Stimulated activated naive B cell treated with anti-CD40 and anti-IgM and Interleukin-4, amounts not matched to agents 10 μg/mL and 1 μg/mL and 100 μg/mL, for 72 hours (primary cell): ENCODE results near the gene ADGRG3.

Experiments used
- ATAC-seq, 2 donors: fragments of 150-1000 bp; cut with Tn5 transposase; replicated peaks; 2 replicates each; pipeline ENCODE4 v1.10.0; 2021; ENCODE audit warnings: moderate library complexity in 1 of 2
- DNase-seq: peaks from one replicate; pipeline ENCODE4 v3.0.0; 2021
- H3K27ac Mint-ChIP-seq: one replicate; pipeline ENCODE4 v1.8.0; 2022; ENCODE audit warnings: mild to moderate bottlenecking, mixed read lengths
- H3K27me3 Mint-ChIP-seq, 2 donors: one replicate each; pipeline ENCODE4 v1.8.0; 2022; ENCODE audit warnings: mixed read lengths in 2 of 2
- H3K36me3 Mint-ChIP-seq, 2 donors: one replicate each; pipeline ENCODE4 v1.8.0; 2022; ENCODE audit warnings: mixed read lengths in 2 of 2, mild to moderate bottlenecking in 1 of 2
- H3K4me1 Mint-ChIP-seq, 2 donors: one replicate each; pipeline ENCODE4 v1.8.0; 2022; ENCODE audit warnings: mixed read lengths in 2 of 2, mild to moderate bottlenecking in 1 of 2
- H3K4me3 Mint-ChIP-seq, 2 donors: one replicate each; pipeline ENCODE4 v1.8.0; 2022; ENCODE audit warnings: mild to moderate bottlenecking in 2 of 2, mixed read lengths in 2 of 2, moderate library complexity in 1 of 2
- H3K9me3 Mint-ChIP-seq, 2 donors: one replicate each; pipeline ENCODE4 v1.8.0; 2022; ENCODE audit warnings: mixed read lengths in 2 of 2, mild to moderate bottlenecking in 1 of 2

ADGRG3 gene

DNA sequence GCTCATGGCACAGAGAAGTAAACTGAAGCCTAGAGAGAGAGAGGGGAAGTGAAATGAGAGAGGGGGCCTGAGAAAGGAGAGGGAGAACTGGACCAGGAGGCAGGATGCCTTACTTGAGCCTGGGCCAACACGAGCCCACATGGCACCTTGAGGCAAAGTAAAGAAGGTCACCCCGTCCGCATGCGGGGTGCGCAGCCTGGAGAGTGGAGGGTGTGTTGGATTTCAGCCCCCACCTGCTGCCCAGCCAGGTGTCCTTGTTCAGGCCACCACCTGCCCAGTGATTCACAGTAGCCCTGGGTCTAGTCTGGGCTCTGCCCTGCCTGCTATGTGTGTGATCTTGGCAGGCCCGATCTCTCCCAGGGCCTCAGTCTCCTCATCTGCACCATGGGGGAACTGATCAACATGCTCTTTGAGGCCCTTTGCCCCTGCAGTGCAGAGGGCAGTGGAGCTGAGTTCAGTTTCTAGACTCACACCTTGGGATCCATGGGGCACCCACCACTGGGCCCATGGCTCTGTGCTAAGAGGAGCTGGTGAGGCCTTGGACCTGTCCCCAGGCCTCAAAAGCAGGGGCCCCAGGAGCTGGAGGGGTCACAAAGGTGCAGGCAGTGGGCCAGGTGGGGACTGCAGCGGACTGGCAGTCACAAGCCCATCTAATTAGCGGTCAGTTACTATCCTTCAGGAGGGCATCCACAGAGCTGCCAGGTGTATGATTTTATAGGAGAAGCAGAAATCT is 16.7 kb downstream of the ADGRG3 start:
- no peak overlapping the region for H3K4me3 Mint-ChIP-seq
- no peaks in the 10 kb centered on the region for H3K9me3 Mint-ChIP-seq
- H3K27ac Mint-ChIP-seq: no peak overlapping the region
- ATAC-seq: no peak
- H3K4me1 Mint-ChIP-seq: peaks cover 9 to 10% of the 10 kb centered on the region in 2 donors
- H3K27me3 Mint-ChIP-seq: no peaks in the 10 kb centered on the region
- DNase-seq: no peak
- no peaks in the 10 kb centered on the region for H3K36me3 Mint-ChIP-seq

DNA sequence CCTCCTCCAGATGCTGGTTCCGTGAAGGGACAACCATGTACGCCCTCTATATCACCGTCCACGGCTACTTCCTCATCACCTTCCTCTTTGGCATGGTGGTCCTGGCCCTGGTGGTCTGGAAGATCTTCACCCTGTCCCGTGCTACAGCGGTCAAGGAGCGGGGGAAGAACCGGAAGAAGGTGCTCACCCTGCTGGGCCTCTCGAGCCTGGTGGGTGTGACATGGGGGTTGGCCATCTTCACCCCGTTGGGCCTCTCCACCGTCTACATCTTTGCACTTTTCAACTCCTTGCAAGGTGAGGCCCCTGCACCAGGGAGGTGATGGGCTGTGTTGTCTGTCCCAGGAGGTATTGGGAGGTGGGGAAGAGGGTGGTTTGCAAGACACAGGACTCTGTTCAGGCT is 17.5 kb downstream of the ADGRG3 start:
- DNase-seq: no peak
- no peaks in the 10 kb centered on the region for H3K36me3 Mint-ChIP-seq
- no peaks in the 10 kb centered on the region for H3K27me3 Mint-ChIP-seq
- ATAC-seq: no peak
- H3K27ac Mint-ChIP-seq: no peak overlapping the region
- peaks cover 14 to 18% of the 10 kb centered on the region in 2 donors for H3K4me1 Mint-ChIP-seq
- H3K4me3 Mint-ChIP-seq: no peak overlapping the region
- no peaks in the 10 kb centered on the region for H3K9me3 Mint-ChIP-seq

GRCh38 chr16:57686577-57686976 is 18.5 kb downstream of the ADGRG3 start:
- ATAC-seq: no peak
- no peak for DNase-seq
- Mint-ChIP-seq H3K4me3 (no peak overlapping the region), H3K9me3 (no peaks in the 10 kb centered on the region), H3K27ac (no peak overlapping the region), H3K36me3 (no peaks in the 10 kb centered on the region), H3K4me1 (peaks cover 16 to 23% of the 10 kb centered on the region in 2 donors), H3K27me3 (no peaks in the 10 kb centered on the region)

GRCh38 chr16:57687363-57687929 is 19.3 kb downstream of the ADGRG3 start:
- ATAC-seq (no peak), DNase-seq (no peak)
- Mint-ChIP-seq H3K4me3 (no peak overlapping the region), H3K4me1 (peaks cover 16 to 23% of the 10 kb centered on the region in 2 donors), H3K36me3 (no peaks in the 10 kb centered on the region), H3K27ac (no peak overlapping the region), H3K27me3 (no peaks in the 10 kb centered on the region), H3K9me3 (no peaks in the 10 kb centered on the region)

- no peak for ATAC-seq
- no peak overlapping the region for H3K4me3 Mint-ChIP-seq
- H3K27ac Mint-ChIP-seq: peak overlapping the region; percentile 44
Measured at GRCh38 chr16:57688487-57688986, 20.4 kb downstream of the ADGRG3 start.

DNA sequence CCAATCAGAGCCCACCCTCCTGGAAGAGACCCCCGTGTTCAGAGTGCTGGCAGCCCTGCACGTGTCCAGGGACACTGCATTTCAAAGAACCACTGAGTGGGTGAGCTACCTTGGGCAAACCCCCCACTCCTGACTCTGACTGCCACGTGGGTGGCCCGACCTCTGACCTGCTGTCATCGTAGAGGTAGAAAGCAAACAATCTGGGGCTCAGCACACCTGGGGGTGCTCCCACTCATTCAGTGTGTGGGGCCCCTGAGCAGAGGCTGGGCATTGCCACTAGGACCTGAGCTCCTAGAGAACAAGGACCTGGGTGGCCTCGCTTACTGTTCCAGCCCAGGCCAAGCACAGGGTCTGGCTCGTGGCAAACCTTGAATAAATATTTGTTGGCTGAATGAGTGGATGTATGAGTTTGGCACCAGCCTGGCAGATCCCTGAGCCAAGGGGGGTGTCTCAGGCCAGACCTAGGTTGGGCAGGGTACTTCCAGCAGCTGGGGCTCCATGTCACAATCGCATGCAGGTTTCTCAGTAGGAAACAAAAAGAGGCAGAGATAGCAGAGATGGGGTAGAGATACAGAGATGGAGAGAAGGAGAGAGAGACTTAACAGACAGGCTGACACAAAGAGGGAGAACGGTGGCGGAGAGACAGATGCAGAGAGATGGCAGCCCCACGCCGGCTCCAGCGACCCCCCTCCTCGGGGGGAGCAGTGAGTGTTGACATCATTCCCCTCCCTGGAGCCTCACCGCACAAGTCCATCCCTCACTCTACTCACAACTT is 21.1 kb downstream of the ADGRG3 start:
- H3K4me1 Mint-ChIP-seq: peaks cover 16 to 23% of the 10 kb centered on the region in 2 donors
- no peak for DNase-seq
- H3K4me3 Mint-ChIP-seq: peak overlapping the region in 1 of 2 donors; percentile 25
- peak overlapping the region; percentile 88 for H3K27ac Mint-ChIP-seq
- H3K27me3 Mint-ChIP-seq: no peaks in the 10 kb centered on the region
- no peaks in the 10 kb centered on the region for H3K9me3 Mint-ChIP-seq
- H3K36me3 Mint-ChIP-seq: no peaks in the 10 kb centered on the region
- ATAC-seq: peak in 1 of 2 donors; percentile 20

More at GRCh38 chr16:57688487-57688986, 20.4 kb downstream of the ADGRG3 start:
- Mint-ChIP-seq H3K9me3 (no peaks in the 10 kb centered on the region), H3K4me1 (peaks cover 16 to 23% of the 10 kb centered on the region in 2 donors), H3K36me3 (no peaks in the 10 kb centered on the region), H3K27me3 (no peaks in the 10 kb centered on the region)
- DNase-seq: no peak

GRCh38 chr16:57689762-57690558 is 21.9 kb downstream of the ADGRG3 start:
- H3K27ac Mint-ChIP-seq: peak overlapping the region; percentile 88
- DNase-seq (peak; percentile 48), ATAC-seq (peak; percentile 74 to 78)
- no peaks in the 10 kb centered on the region for H3K27me3 Mint-ChIP-seq
- H3K4me3 Mint-ChIP-seq: peak overlapping the region; percentile 25 to 41
- peaks cover 20 to 28% of the 10 kb centered on the region in 2 donors for H3K4me1 Mint-ChIP-seq
- no peaks in the 10 kb centered on the region for H3K9me3 Mint-ChIP-seq
- H3K36me3 Mint-ChIP-seq: no peaks in the 10 kb centered on the region

- DNase-seq (no peak), ATAC-seq (no peak)
- no peak overlapping the region for H3K27ac Mint-ChIP-seq
- H3K27me3 Mint-ChIP-seq: no peaks in the 10 kb centered on the region
- H3K9me3 Mint-ChIP-seq: no peaks in the 10 kb centered on the region
- no peak overlapping the region for H3K4me3 Mint-ChIP-seq
- H3K4me1 Mint-ChIP-seq: peaks cover 24 to 33% of the 10 kb centered on the region in 2 donors
- H3K36me3 Mint-ChIP-seq: no peaks in the 10 kb centered on the region
Measured at GRCh38 chr16:57690782-57691471, 22.8 kb downstream of the ADGRG3 start.

DNA sequence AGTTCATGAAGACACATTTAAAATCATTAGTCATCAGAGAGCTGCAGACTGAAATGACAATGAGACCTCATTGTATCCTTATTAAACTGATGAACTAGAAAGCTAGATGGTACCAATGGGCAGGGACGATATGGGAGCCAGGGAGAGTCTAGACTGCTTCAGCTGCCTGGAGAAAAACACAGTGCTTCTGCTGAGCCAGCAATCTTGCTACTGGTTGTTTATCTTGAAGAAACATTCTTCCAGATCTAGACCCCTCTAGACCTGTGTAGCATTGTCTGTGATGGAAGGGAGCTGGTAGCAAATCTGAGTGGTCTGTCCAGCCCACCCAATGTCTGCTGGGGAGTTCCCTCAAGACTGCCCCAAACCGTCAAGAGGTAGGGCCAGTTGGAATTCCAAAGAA is 24.5 kb downstream of the ADGRG3 start:
- H3K4me1 Mint-ChIP-seq: peaks cover 24 to 33% of the 10 kb centered on the region in 2 donors
- H3K27me3 Mint-ChIP-seq: no peaks in the 10 kb centered on the region
- no peak overlapping the region for H3K27ac Mint-ChIP-seq
- H3K4me3 Mint-ChIP-seq: no peak overlapping the region
- ATAC-seq (no peak), DNase-seq (no peak)
- no peaks in the 10 kb centered on the region for H3K36me3 Mint-ChIP-seq
- H3K9me3 Mint-ChIP-seq: no peaks in the 10 kb centered on the region

GRCh38 chr16:57693550-57693949 is 25.4 kb downstream of the ADGRG3 start:
- Mint-ChIP-seq H3K4me3 (no peak overlapping the region), H3K4me1 (peaks cover 24 to 33% of the 10 kb centered on the region in 2 donors)

DNA sequence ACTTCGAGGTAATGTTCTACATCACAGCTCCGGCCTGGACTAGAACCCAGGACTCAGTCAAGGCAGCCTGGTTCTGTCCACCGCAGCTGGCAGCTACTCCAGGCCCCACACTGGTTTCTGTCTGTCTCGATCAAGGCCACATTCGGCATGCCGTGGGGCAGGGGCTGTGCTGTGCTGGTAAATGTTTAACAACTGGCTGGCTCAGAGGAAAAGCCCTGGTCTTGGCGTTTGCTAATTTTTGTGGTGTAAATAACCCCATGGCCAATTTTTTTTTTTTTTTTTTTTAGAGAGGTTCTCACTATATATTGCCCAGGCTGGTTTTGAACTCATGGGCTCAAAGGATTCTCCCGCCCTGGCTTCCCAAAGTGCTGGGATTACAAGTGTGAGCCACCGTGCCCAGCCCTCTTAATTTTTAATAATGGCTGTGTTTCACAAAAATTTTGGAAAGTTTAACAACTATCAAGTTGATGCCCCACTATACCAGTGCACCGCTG is 26.2 kb downstream of the ADGRG3 start:
- Mint-ChIP-seq H3K36me3 (no peaks in the 10 kb centered on the region), H3K4me3 (peak overlapping the region in 1 of 2 donors; percentile 81), H3K4me1 (peaks cover 22 to 28% of the 10 kb centered on the region in 2 donors), H3K27me3 (no peaks in the 10 kb centered on the region), H3K9me3 (no peaks in the 10 kb centered on the region), H3K27ac (peak overlapping the region; percentile 93)
- ATAC-seq: no peak
- DNase-seq: no peak

More at GRCh38 chr16:57693550-57693949, 25.4 kb downstream of the ADGRG3 start:
- no peaks in the 10 kb centered on the region for H3K9me3 Mint-ChIP-seq
- ATAC-seq (no peak), DNase-seq (no peak)
- no peaks in the 10 kb centered on the region for H3K36me3 Mint-ChIP-seq
- no peak overlapping the region for H3K27ac Mint-ChIP-seq
- no peaks in the 10 kb centered on the region for H3K27me3 Mint-ChIP-seq

DNA sequence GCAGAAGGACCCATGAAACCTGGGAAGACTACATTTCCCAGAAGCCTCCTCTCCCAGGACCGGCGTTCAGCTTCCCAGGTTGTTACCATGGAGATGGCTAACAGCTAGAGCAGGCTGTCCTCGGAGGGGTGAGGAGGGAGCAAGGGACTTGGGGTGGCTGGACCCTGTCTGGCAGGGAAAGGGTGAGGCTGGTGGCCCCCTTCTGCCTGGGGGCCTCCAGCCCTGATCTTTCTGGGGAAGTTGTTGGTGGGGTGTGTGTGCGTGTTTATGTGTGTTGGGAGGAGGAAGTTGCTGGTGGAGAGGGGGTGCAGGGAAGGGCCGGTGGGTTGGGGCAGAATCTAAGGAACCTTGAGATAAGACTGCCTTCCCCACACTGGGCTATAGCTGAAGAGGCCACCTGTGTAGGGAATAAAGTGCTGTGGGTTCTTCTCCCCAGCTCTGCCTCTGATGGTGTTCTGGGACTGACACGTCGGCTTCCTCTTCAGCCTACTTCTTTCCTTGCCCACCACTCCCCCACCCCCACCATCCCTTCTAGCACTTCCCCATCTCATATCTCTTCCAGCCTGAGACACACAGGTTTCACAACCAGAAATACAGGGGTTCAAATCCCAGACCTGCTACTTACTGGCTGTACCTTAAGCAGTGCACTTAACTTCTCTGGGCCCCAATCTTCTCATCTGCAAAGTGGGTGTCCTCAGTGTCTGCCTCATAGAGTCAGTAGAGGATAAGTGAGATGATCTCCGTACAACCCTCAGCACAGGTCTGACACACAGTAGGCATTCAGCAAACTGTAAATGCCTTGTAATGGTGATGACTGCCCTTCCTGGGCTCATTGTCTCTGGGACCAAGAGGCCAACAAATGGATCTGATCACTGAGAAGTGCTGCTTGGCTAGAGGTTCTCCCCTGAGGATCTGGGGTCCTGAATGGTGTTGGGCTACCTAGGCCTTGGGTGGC is 26.9 kb downstream of the ADGRG3 start, which contains the start of gene DRC7:
Gene DRC7 (plus strand): TSS at position 82 of the 955 bp plus-strand sequence. CDS start 3,144 bp downstream, outside the sequence.
- no peaks in the 10 kb centered on the region for H3K27me3 Mint-ChIP-seq
- H3K36me3 Mint-ChIP-seq: no peaks in the 10 kb centered on the region
- DNase-seq: peak; percentile 29
- H3K4me1 Mint-ChIP-seq: peaks cover 15 to 21% of the 10 kb centered on the region in 2 donors
- H3K4me3 Mint-ChIP-seq: peak within 1 kb of the TSS; percentile 81 to 92
- no peaks in the 10 kb centered on the region for H3K9me3 Mint-ChIP-seq
- peak within 1 kb of the TSS; percentile 93 for H3K27ac Mint-ChIP-seq
- peak; percentile 79 to 81 for ATAC-seq
